LHCN-M2 (cell line): ENCODE data around the gene UVSSA. TPM values are rescaled to one million over a fixed set of nuclear protein-coding genes. Genes with fewer than 3 reads are reported as not detected.
"Not testable (repeated sequence)": the region's sequence is repeated elsewhere in the genome, so short reads cannot be mapped to it uniquely, and the experiment has no call there.

ENCODE experiments used
- DNase-seq: peaks from one replicate; pipeline ENCODE4 v3.0.0-alpha.2; 2012; ENCODE audit warnings: low read depth
- total RNA-seq: library from RNA; depleted of rRNA; stranded (reverse); fragments of >200 nt; gene quantifications from 2 replicates; pipeline ENCODE4 v1.2.3, GENCODE V29; 2014

Gene UVSSA
- total RNA-seq, 1 experiment from 2014 or later: 11.1 TPM

- DNase-seq: no peak
Observed at GRCh38 chr4:1376391-1376840, 29.4 kb downstream of the UVSSA start.

GRCh38 chr4:1376841-1377605, 30.0 kb downstream of the UVSSA start:
- no peak for DNase-seq

DNA sequence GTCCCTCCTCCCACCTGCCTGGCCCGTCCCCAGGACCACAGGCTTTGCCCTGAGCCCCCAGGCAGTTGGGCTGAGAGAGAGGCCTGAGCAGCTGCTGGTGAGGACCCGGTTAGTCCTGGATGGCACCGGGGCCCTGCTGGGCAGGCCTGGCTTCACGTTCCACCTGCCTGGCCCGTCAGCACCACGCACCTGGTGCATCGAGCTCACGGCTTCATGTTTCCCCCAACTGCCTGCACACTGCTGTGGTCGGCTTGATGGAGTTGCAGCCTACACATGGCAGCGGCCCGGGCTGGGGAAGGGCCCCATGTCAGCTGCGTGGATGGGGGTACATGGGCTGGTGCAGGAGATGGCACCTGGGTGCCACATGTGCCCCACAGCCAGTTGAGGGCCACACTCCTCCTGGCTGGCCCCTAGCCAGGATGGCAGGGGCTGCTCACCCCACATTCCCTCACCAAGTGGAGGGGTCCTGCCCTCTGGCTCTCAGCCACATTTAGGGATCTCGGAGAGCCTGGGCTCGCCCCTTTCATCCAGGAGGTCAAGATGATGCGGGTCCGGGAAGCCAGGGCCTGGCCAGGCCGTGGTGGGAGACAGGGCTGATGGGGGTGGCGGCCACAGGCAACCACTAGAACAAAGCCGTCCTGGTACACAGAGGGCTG, 30.7 kb downstream of the UVSSA start:
- DNase-seq: no peak

DNA sequence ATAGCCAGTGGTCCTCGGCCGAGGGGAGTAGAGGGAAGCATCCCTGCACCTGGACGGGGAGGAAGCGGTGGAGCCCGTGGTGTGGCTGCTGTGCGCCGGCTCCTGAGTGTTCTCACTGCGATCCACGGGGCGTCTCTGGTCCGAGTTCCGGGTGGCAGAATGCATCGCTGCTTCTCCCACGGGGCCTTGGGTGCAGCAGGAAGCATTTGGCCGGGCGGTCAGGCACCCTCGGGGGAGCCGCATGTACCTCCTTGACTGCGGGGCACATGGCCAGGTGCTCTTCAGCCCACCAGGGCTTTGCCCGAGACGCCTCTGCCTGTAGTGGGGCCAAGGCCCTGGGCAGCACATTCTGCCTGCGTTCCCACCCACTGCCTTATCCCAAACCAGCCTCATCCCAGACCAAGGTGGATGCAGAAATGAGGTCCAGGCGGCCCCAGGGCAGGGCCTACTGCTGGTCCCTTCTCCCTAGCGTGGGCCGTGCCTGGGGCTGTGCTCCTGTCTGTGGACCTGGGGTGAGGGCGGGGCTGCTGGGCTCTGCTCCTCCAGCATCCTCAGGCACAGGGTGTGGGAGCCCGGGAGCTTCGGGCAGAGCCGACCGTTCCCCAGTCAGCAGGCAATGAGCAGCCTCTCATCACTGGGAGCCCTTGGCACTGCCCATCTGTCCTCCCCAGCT, 31.7 kb downstream of the UVSSA start:
- no peak for DNase-seq

GRCh38 chr4:1379351-1379781, 32.4 kb downstream of the UVSSA start:
- no peak for DNase-seq

DNA sequence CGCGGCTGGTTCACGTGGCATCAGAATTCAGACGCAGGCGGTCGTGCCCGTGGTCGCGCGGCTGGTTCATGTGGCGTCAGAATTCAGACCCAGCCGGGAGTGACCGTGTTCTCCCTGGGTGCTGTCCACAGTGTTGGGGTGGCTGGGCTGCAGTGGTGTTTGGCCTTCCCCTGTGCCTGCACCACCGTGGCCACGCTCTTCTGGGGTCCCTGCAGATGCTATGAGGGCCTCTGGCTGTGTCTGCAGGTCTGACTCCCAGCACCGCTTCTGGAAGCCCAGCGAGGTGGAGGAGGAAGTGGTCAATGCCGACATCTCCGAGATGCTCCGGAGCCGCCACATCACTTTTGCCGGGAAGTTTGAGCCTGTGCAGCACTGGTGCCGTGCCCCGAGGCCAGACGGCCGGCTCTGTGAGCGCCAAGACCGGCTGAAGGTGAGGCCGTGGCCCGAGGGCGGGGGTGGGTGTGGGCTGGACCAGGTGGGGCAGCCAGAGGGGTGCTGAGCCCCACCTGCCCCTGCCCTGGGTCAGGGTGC, 32.9 kb downstream of the UVSSA start:
- no peak for DNase-seq

DNA sequence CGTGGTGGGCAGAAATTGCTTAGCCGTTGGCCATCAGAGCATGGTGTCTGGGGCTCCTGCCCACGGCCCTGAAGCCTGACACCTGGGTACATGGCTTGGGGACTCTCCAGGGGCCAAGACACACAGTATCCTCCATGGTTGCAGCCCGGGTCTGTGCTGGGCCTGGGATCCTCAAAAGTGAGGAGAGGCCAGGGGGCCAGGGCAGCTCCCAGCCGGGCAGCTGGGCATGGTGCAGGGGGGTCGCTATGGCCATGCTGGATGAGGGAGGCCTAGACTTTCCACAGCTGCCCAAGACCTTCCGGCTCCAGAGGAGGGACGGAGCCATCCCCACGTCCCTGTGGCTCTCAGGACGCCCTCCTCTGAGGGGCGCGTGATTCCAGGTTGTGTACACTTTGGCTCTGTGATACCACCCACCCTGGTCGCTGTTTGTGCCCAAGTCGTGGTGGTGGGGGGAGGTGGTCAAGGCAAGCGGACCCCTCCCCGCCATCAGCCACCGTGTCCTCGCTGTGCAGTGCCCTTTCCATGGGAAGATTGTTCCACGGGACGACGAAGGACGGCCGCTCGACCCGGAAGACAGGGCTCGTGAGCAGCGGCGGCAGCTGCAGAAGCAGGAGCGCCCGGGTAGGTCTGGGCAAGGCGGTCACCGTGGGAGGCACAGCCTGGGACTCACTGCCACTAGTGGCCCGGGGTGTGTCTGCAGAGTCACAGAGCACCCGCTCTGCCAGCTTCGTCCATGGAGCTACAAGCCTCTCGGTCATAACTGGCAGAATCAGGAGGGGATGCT, 33.6 kb downstream of the UVSSA start:
- DNase-seq: no peak

GRCh38 chr4:1381181-1381621, 34.2 kb downstream of the UVSSA start:
- no peak for DNase-seq

- no peak for DNase-seq
Observed at GRCh38 chr4:1381944-1382541, 35.0 kb downstream of the UVSSA start.

DNA sequence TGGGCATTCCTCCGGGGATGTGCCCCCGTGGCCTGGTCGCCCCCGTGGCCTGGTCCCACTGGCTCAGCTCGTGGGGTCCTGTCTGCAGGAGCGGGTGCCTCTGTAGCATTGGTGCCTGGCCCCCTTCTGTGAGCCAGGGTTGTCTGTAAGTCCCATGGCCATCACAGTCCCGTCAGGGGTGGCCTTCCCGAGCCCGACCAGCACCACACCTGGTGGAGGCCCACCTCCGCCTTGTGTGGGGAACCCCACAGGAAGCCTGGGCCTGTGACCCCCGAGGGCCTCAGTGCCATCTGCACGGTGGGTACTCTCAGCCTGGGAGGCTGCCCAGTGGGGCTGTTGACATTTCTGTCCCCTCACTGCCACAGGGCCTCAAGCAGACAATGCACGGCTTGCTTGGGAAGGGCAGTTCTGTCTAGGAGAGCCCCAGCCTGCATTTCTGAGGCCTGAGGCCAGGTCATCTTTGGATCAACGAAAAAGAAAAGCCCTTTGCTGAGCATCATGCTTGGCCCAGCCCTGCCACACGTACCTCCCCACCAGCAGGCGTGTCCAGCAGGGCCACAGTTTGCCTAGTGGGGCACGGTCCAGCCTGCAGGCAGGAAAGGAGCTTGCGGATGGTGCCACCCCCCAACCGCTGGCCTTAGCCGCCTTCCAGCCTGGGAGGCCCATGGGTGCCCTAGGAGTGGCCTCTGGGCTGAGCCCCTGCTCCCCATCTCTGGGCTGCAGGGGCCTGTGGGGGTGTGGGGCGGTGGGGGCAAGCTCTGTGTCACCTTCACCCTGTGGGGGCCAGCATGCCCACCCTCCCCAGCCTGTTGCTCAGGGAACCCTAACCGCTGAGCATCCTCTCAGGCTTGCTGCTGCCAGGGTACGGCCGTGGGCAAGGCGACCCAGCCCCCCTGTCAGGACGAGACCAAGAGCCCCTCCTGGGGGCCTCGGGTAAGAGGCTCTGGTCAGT, 36.0 kb downstream of the UVSSA start:
- DNase-seq: no peak

DNA sequence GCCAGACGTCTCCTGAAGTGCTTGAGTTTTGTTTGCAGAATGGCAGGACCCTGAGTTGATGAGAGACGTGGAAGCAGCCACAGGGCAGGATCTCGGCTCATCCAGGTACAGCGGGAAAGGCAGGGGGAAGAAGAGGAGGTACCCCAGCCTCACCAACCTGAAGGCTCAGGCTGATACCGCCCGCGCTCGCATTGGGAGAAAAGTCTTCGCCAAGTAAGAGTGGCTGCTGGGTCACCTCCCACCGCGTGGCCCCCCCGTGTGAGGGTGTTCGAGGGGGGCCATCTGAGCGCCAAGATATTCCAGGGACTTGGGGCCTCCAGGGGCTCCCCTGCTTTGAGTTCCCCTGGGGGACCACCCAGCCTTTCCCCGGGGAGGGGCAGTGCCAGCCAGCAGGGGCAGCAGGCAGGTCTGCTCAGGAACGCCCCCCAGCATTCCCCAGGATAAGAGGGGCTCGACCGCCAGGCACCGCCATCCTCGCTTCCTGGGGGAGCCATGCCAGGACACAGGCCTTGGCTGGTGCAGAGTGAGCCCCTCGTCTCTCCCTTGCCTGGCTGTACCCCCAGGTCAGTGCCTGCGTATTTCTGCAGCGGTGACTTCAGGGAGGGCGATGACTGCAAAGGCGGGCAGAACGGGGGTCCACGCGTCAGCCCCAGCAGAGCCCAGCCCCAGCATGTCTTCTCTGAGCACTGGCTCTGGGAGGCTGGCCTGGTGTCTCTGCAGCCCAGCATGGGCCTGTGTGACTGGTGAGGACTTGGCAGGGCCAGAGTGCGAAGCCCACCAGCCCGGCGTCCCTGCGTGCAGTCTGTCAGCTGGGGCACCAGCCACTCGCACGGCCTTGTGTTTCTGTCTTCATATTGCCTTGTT, 37.0 kb downstream of the UVSSA start:
- no peak for DNase-seq

GRCh38 chr4:1384675-1385372, 37.8 kb downstream of the UVSSA start:
- no peak for DNase-seq

DNA sequence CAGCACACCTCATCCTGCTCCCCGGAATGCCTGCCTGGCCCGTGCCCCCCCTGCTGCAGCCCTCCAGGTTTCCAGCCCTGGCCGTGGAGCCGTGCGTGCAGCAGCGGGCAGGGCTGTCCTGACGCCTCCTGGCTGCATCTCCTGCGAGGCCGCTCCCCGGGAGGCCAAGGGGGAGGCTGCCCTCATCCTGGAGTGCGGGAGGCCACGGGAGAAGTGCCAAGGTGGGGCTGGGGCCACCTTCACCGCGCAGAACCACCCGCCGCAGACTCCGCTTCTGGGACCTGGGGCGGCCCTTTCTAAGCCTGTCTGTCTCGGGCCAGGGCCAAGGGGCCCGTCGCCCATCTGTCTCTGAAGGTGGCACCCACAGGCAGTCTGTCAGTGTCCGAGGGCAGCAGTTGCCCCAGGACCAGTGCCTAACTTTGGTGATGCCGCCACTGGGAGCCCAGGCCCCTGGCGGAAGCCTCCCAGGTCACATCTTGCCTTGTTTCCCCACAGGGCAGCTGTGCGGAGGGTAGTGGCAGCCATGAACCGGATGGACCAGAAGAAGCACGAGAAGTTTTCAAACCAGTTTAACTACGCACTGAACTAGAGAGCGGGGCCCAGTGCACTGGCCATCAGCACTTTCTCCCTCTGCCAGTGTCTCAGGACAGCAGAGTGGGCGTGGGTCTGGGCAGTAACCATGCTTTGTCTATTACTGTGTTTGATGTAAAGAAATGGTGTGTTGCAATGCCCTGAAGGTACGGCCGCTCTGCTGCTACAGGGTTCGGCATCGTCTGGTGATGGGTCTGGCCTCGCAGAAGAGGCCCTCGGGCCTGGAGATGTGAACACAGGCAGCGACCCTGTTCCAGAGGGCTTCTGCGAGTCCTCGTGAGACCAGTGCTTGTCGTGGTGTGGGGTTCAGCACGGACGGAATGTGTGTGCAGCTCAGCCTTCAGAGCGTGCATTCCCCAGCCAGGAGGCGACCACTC, 38.6 kb downstream of the UVSSA start:
- DNase-seq: no peak

- not testable (repeated sequence) for DNase-seq
Observed at GRCh38 chr4:1393363-1393762, 46.4 kb downstream of the UVSSA start.

GRCh38 chr4:1393866-1394265, 46.9 kb downstream of the UVSSA start:
- no peak for DNase-seq

DNA sequence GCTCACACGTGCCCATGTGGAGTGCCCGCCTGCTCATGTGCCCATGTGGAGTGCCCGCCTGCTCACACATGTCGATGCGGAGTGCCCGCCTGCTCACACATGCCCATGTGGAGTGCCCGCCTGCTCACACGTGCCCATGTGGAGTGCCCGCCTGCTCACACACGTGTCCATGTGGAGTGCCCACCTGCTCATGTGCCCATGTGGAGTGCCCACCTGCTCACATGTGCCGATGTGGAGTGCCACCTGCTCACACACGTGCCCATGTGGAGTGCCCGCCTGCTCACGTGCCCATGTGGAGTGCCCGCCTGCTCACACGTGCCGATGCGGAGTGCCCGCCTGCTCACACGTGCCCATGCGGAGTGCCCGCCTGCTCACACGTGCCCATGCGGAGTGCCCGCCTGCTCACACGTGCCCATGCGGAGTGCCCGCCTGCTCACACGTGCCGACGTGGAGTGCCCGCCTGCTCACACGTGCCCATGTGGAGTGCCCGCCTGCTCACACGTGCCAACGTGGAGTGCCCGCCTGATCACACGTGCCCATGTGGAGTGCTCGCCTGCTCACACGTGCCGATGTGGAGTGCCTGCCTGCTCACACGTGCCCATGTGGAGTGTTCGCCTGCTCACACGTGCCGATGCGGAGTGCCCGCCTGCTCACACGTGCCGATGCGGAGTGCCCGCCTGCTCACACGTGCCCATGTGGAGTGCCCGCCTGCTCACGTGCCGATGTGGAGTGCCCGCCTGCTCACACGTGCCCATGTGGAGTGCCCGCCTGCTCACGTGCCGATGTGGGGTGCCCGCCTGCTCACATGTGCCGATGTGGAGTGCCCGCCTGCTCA, 47.8 kb downstream of the UVSSA start:
- not testable (repeated sequence) for DNase-seq
